K562 (cell line): ENCODE data around the gene GLB1L2. TPM values are rescaled to one million over a fixed set of nuclear protein-coding genes. Genes with fewer than 3 reads are reported as not detected.

Experiments
- ATAC-seq: fragments of 200-7000 bp; cut with Tn5 transposase; 3 replicates; pipeline ENCODE4 v1.9.1; 2020; ENCODE audit warnings: moderate library complexity
- BruUV-seq: library from RNA; stranded (reverse); fragments of 400-500 nt; replicated peaks from 2 replicates; lab custom pipeline; 2021; lab: Mats Ljungman, UMichigan
- CTCF ChIA-PET: fragments of 300-600 bp; formaldehyde crosslinking; extraction: SDS; loops from one replicate; lab custom pipeline; 2021; ENCODE audit warnings: low intra/inter-chr PET ratio; lab: Yijun Ruan, JAX
- POLR2A ChIA-PET: fragments of 300-600, 350-650 bp; sonication (Branson Sonifier 250); formaldehyde crosslinking; extraction: SDS; loops from one replicate; lab custom pipeline; 2021; ENCODE audit warnings: antibody characterized with exemption, inconsistent platforms; lab: Yijun Ruan, JAX
- DNase-seq, 4 experiments: peaks; one replicate each; pipeline versions ENCODE4 v3.0.0 to v3.0.0-alpha.2; 2011 to 2018; ENCODE audit warnings: low spot score in 3 of 4, mixed read lengths in 3 of 4; ENCODE audit errors: extremely low read depth in 1 of 4
- FAIRE-seq: peaks from 2 replicates; lab custom pipeline; 2011; peaks lifted over from hg19 to GRCh38; lab: Jason Lieb, UNC
- H2AFZ ChIP-seq: 2 replicates; pipeline ENCODE4 v1.6.0; 2011; ENCODE audit warnings: low read depth, low read length, control low read depth, inconsistent platforms
- H3K27ac ChIP-seq: fragments of 200-600 bp; 3 replicates; pipeline ENCODE4 v1.8.0; 2011; ENCODE audit warnings: low read depth, mild to moderate bottlenecking, control low read depth, inconsistent platforms, low read length, moderate library complexity, mixed read lengths; ENCODE audit errors: extremely low read depth
- H3K27me3 ChIP-seq, 2 experiments: fragments of 300-600 bp in 1 of 2; 2 replicates in 1 of 2; 3 replicates in 1 of 2; pipeline versions ENCODE4 v1.6.0 to v1.8.0; 2011; ENCODE audit warnings: inconsistent platforms in 2 of 2, low read length in 2 of 2, mild to moderate bottlenecking in 1 of 2, mixed read lengths in 1 of 2, moderate library complexity in 1 of 2; ENCODE audit not compliant: control insufficient read depth in 2 of 2, insufficient read depth in 2 of 2
- H3K36me3 ChIP-seq: fragments of 300-600 bp; 3 replicates; pipeline ENCODE4 v1.8.0; 2011; ENCODE audit warnings: mild to moderate bottlenecking, low read length, inconsistent platforms; ENCODE audit not compliant: control insufficient read depth, insufficient read depth
- H3K4me1 ChIP-seq, 2 experiments: fragments of 200-600 bp in 1 of 2; replicated peaks in 1 of 2; 2 replicates in 1 of 2; 3 replicates in 1 of 2; pipeline versions ENCODE4 v1.5.1 to v1.8.0; 2011; ENCODE audit warnings: inconsistent platforms in 2 of 2, low read length in 2 of 2, mild to moderate bottlenecking in 1 of 2, mixed read lengths in 1 of 2, moderate library complexity in 1 of 2; ENCODE audit not compliant: control insufficient read depth in 2 of 2, insufficient read depth in 2 of 2
- H3K4me2 ChIP-seq: 2 replicates; pipeline ENCODE4 v1.6.1; 2011; ENCODE audit warnings: low read length, control low read depth, inconsistent platforms, mixed read lengths; ENCODE audit not compliant: insufficient read depth
- H3K4me3 ChIP-seq: fragments of 200-600 bp; sonication (generic), shearing (Covaris generic); 2 replicates; pipeline ENCODE4 v1.5.1; 2016; ENCODE audit warnings: control low read depth, inconsistent platforms
- H3K79me2 ChIP-seq: fragments of 200-600 bp; 3 replicates; pipeline ENCODE4 v1.8.0; 2011; ENCODE audit warnings: low read length, inconsistent platforms; ENCODE audit not compliant: control insufficient read depth, insufficient read depth
- H3K9ac ChIP-seq, 2 experiments: 2 replicates each; pipeline versions ENCODE4 v1.6.0 to v1.6.1; 2011; ENCODE audit warnings: low read depth in 2 of 2, low read length in 2 of 2, control low read depth in 1 of 2, inconsistent platforms in 1 of 2, mild to moderate bottlenecking in 1 of 2, mixed read lengths in 1 of 2; ENCODE audit not compliant: insufficient read depth in 1 of 2
- H3K9me1 ChIP-seq: one replicate; pipeline ENCODE4 v1.6.0; 2011; ENCODE audit warnings: inconsistent platforms, mild to moderate bottlenecking, low read length, moderate library complexity; ENCODE audit not compliant: control insufficient read depth, insufficient read depth
- H3K9me3 ChIP-seq: replicated peaks from 2 replicates; pipeline ENCODE4 v1.5.1; 2011; ENCODE audit warnings: low read depth, low read length, inconsistent platforms; ENCODE audit not compliant: control insufficient read depth, insufficient read depth
- H4K20me1 ChIP-seq: replicated peaks from 2 replicates; pipeline ENCODE4 v1.6.1; 2011; ENCODE audit warnings: low read length, inconsistent platforms, mixed read lengths; ENCODE audit not compliant: control insufficient read depth, insufficient read depth
- C11orf30 ChIP-seq: fragments of 450-650 bp; IDR thresholded peaks from 2 replicates; pipeline ENCODE4 v1.6.1; 2016; ENCODE audit warnings: low read depth, mild to moderate bottlenecking
- MCM3 ChIP-seq: fragments of 450-650 bp; IDR thresholded peaks from 2 replicates; pipeline ENCODE4 v1.6.1; 2016
- NFYB ChIP-seq: IDR thresholded peaks from 2 replicates; pipeline ENCODE4 v1.6.1; 2011; ENCODE audit warnings: mild to moderate bottlenecking, moderate library complexity; ENCODE audit not compliant: insufficient read length; ENCODE audit errors: extremely low read depth
- RAD21 ChIP-seq, 2 experiments: fragments of 250-450 bp in 1 of 2; fragments of 450-650 bp in 1 of 2; sonication (Bioruptor Pico) in 1 of 2; formaldehyde crosslinking in 1 of 2; IDR thresholded peaks in 1 of 2; conservative IDR thresholded peaks in 1 of 2; 2 replicates each; pipeline versions ENCODE4 v1.4.0 to v1.8.0; 2020 to 2022; ENCODE audit warnings: mild to moderate bottlenecking in 2 of 2, moderate library complexity in 1 of 2
- SPI1 ChIP-seq: IDR thresholded peaks from 2 replicates; pipeline ENCODE4 v1.6.1; 2011; ENCODE audit warnings: low read depth, low read length, control low read depth, borderline replicate concordance
- ZBTB17 ChIP-seq: fragments of 450-650 bp; formaldehyde crosslinking; IDR thresholded peaks from 2 replicates; pipeline ENCODE4 v1.4.0; 2020; ENCODE audit warnings: mild to moderate bottlenecking
- ZC3H11A ChIP-seq: IDR thresholded peaks from 2 replicates; pipeline ENCODE4 v1.6.1; 2012; ENCODE audit warnings: low read depth, low read length, improper control_type of control experiment
- ZNF263 ChIP-seq: sonication (generic); formaldehyde crosslinking; IDR thresholded peaks from 2 replicates; pipeline ENCODE4 v1.8.0; 2022; ENCODE audit warnings: mild to moderate bottlenecking, missing genetic modification reagents, borderline replicate concordance
- ZNF583 ChIP-seq: fragments of 250-450 bp; sonication (Bioruptor Pico); IDR thresholded peaks from 2 replicates; pipeline ENCODE4 v1.4.0; 2020
- WGBS: fragments of 100-300 bp; shearing (Covaris generic); methylation state at CpG from one replicate; pipeline ENCODE4 v1.1.6; 2016; ENCODE audit warnings: low coverage, mixed read lengths; ENCODE audit not compliant: insufficient coverage; ENCODE audit errors: missing lambda C conversion rate; 5-methylcytosine and 5-hydroxymethylcytosine counted together
- in situ Hi-C: fragments of 300-500 bp; cut with MboI; formaldehyde crosslinking; loops from 4 replicates; pipeline ENCODE4 v1.15.0; 2018; ENCODE audit warnings: inconsistent platforms, mixed read lengths
- intact Hi-C: fragments of 100-400 bp; cut with micrococcal nuclease; formaldehyde crosslinking; loops from 2 replicates; pipeline ENCODE4 v1.14.2; 2022
- polyA plus RNA-seq, 8 experiments: library from polyadenylated mRNA; depleted of rRNA in 4 of 8; stranded (reverse) in 5 of 8; unstranded in 3 of 8; fragments of >200 nt; fragmentation: Nextera tagmentation in 2 of 8; fragmentation: Illumina TruSeq in 1 of 8; extraction: Ambion mirVana in 2 of 8; extraction: Trizol in 1 of 8; gene quantifications; 2 replicates each; pipeline versions ENCODE4 v1.2.1 to v1.2.3, GENCODE V29; 2011 to 2014; ENCODE audit warnings: inconsistent platforms in 1 of 8, missing spikeins in 1 of 8
- total RNA-seq, 7 experiments: library from RNA; depleted of rRNA in 6 of 7; stranded (reverse); fragments of >200 nt in 6 of 7; fragmentation: Illumina TruSeq in 2 of 7; extraction: Trizol in 2 of 7; gene quantifications; 2 replicates each; pipeline versions ENCODE4 v1.2.1 to v1.2.3, GENCODE V29; 2011 to 2021; ENCODE audit warnings: low replicate concordance in 1 of 7
- TF ChIP-seq, protein P1 (sequence below): sonication (generic); formaldehyde crosslinking; IDR thresholded peaks from 2 replicates; pipeline ENCODE4 v1.8.1; 2023; ENCODE audit warnings: mild to moderate bottlenecking, missing genetic modification reagents, moderate library complexity
- TF ChIP-seq, protein P2 (sequence below): fragments of 450-650 bp; formaldehyde crosslinking; IDR thresholded peaks from 2 replicates; pipeline ENCODE4 v1.4.0; 2022; ENCODE audit warnings: missing genetic modification characterization
- TF ChIP-seq, protein P3 (sequence below), 3 experiments: IDR thresholded peaks in 2 of 3; conservative IDR thresholded peaks in 1 of 3; 2 replicates each; pipeline ENCODE4 v1.5.1; 2011 to 2012; ENCODE audit warnings: low read length in 3 of 3, mild to moderate bottlenecking in 3 of 3, control low read depth in 2 of 3, improper control_type of control experiment in 1 of 3, inconsistent platforms in 1 of 3, low read depth in 1 of 3, mixed read lengths in 1 of 3, moderate library complexity in 1 of 3; ENCODE audit not compliant: insufficient read depth in 2 of 3
- TF ChIP-seq, protein P4 (sequence below): fragments of 450-650 bp; IDR thresholded peaks from 2 replicates; pipeline ENCODE4 v1.6.1; 2018; ENCODE audit warnings: mild to moderate bottlenecking, low read depth; ENCODE audit not compliant: partially characterized antibody

GLB1L2 gene
- total and polyA plus RNA-seq, 9 of the 15 experiments (the other 6 are each of a cell fraction or from before 2014, with no cell fraction given) = 0.84 to 21.4 (median 13.8) TPM

DNA sequence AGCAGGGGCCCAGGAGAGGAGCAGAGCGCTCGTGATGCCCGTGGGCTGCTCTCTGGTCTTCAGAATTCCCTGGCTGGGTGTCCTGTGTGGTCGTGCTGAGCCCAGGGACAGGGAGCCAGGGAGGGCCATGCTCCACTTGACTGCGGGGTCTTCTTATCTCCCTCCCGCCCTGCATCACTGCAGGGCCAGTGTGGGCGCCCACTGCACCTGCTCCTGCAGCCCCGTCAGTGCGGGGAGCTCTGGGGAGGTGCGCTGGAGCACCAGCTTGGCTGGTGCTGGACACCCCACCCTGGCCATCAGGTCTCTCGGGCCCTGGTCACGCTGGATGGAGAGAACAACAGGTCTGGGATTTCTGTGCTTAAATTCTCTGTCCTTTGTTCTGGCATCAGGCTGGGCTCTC lies 48.4 kb downstream of the GLB1L2 start (continued):
- TF ChIP-seq NFYB = no peak
- TF ChIP-seq, protein P1, sequence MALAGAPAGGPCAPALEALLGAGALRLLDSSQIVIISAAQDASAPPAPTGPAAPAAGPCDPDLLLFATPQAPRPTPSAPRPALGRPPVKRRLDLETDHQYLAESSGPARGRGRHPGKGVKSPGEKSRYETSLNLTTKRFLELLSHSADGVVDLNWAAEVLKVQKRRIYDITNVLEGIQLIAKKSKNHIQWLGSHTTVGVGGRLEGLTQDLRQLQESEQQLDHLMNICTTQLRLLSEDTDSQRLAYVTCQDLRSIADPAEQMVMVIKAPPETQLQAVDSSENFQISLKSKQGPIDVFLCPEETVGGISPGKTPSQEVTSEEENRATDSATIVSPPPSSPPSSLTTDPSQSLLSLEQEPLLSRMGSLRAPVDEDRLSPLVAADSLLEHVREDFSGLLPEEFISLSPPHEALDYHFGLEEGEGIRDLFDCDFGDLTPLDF (CRISPR knock-in tag) = no peak
- TF ChIP-seq SPI1 = no peak
- no peak for TF ChIP-seq ZBTB17 (CRISPR knock-in tag)
- TF ChIP-seq ZNF263 = no peak
- TF ChIP-seq ZC3H11A = no peak

DNA sequence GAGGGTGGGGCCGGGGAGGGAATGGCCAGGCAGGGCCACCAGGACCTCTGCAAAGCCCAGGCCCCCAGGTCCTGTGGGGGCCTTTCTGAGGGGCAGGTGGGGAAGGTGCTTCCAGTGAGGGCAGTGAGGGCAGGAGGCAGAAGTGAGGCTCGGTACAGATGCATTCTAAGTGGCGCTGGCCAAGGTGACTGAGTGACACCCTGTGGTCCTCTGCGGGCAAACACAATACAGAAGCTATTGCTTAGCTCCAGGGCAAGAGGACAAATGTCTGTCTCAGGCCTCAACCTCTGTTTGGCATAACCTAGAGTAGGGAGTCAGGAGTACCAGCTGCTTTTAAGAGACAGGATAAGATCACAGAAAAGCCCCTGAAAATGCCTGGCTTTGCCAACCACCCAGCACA lies 49.0 kb downstream of the GLB1L2 start:
- Histone ChIP-seq H3K4me1 (no peaks in the 10 kb centered on the region; a peak in 1 of 5 replicates), H3K36me3 (no peaks in the 10 kb centered on the region), H2AFZ (no peak overlapping the region), H3K4me2 (no peak overlapping the region), H3K27me3 (peaks cover 21 to 63% of the 10 kb centered on the region in 2 experiments), H3K9me1 (no peaks in the 10 kb centered on the region), H3K27ac (no peak overlapping the region), H3K9ac (no peak overlapping the region), H3K9me3 (no peaks in the 10 kb centered on the region), H4K20me1 (0 out of 2 replicates have a peak, but pooled peaks cover 10% of the 10 kb centered on the region), H3K4me3 (no peak overlapping the region), H3K79me2 (no peaks in the 10 kb centered on the region)
- TF ChIP-seq, protein P2, sequence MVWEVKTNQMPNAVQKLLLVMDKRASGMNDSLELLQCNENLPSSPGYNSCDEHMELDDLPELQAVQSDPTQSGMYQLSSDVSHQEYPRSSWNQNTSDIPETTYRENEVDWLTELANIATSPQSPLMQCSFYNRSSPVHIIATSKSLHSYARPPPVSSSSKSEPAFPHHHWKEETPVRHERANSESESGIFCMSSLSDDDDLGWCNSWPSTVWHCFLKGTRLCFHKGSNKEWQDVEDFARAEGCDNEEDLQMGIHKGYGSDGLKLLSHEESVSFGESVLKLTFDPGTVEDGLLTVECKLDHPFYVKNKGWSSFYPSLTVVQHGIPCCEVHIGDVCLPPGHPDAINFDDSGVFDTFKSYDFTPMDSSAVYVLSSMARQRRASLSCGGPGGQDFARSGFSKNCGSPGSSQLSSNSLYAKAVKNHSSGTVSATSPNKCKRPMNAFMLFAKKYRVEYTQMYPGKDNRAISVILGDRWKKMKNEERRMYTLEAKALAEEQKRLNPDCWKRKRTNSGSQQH (CRISPR knock-in tag) = no peak
- TF ChIP-seq, protein P3, sequence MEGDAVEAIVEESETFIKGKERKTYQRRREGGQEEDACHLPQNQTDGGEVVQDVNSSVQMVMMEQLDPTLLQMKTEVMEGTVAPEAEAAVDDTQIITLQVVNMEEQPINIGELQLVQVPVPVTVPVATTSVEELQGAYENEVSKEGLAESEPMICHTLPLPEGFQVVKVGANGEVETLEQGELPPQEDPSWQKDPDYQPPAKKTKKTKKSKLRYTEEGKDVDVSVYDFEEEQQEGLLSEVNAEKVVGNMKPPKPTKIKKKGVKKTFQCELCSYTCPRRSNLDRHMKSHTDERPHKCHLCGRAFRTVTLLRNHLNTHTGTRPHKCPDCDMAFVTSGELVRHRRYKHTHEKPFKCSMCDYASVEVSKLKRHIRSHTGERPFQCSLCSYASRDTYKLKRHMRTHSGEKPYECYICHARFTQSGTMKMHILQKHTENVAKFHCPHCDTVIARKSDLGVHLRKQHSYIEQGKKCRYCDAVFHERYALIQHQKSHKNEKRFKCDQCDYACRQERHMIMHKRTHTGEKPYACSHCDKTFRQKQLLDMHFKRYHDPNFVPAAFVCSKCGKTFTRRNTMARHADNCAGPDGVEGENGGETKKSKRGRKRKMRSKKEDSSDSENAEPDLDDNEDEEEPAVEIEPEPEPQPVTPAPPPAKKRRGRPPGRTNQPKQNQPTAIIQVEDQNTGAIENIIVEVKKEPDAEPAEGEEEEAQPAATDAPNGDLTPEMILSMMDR (IDR thresholded peaks at IDR 0.05 in 2 of 3, conservative IDR thresholded peaks at IDR 0.05 in 1 of 3; ENCODE audit: insufficient read depth in 2 of 3, low read depth in 1 of 3, low read length in 3 of 3) = 0 out of 6 replicates have a peak, but pooled peaks of 2 of the 3 experiments have one; percentile 15 to 21
- TF ChIP-seq RAD21 (CRISPR knock-in tag; conservative IDR thresholded peaks at IDR 0.05 in 1 of 2, IDR thresholded peaks at IDR 0.05 in 1 of 2) = peak in 1 of 2 experiments; percentile 41; a peak in 2 of 4 replicates
- TF ChIP-seq MCM3 = no peak
- TF ChIP-seq C11orf30 = no peak
- TF ChIP-seq ZNF583 (CRISPR knock-in tag) = no peak
- TF ChIP-seq, protein P4, sequence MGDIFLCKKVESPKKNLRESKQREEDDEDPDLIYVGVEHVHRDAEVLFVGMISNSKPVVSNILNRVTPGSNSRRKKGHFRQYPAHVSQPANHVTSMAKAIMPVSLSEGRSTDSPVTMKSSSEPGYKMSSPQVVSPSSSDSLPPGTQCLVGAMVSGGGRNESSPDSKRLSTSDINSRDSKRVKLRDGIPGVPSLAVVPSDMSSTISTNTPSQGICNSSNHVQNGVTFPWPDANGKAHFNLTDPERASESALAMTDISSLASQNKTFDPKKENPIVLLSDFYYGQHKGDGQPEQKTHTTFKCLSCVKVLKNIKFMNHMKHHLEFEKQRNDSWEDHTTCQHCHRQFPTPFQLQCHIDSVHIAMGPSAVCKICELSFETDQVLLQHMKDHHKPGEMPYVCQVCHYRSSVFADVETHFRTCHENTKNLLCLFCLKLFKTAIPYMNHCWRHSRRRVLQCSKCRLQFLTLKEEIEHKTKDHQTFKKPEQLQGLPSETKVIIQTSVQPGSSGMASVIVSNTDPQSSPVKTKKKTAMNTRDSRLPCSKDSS = no peak
- 0% methylated on average over 3 of the region's 4 CpGs for WGBS
- FAIRE-seq = no peak
- no TSS peak for BruUV-seq
- ATAC-seq = peak; percentile 57
- CTCF ChIA-PET = interaction anchor here (1.2 kb wide), 1 partner anchor 119 kb away, joined by 4 read pairs; no protein-coding TSS in a partner anchor
- POLR2A ChIA-PET = interaction anchor here (0.6 to 0.9 kb wide), 3 partner anchors 9 to 408 kb away, joined by 3 to 4 read pairs (median 4); no protein-coding TSS in a partner anchor
- intact Hi-C loops (no loop called here), in situ Hi-C loops (no loop called here)
- no peak for DNase-seq
